ENCODE measurements around the gene KIAA0753.

KIAA0753 gene

GRCh38 chr17:6568184-6568758, 72.2 kb downstream of the KIAA0753 start:
- DNase-seq, result no peak

DNA sequence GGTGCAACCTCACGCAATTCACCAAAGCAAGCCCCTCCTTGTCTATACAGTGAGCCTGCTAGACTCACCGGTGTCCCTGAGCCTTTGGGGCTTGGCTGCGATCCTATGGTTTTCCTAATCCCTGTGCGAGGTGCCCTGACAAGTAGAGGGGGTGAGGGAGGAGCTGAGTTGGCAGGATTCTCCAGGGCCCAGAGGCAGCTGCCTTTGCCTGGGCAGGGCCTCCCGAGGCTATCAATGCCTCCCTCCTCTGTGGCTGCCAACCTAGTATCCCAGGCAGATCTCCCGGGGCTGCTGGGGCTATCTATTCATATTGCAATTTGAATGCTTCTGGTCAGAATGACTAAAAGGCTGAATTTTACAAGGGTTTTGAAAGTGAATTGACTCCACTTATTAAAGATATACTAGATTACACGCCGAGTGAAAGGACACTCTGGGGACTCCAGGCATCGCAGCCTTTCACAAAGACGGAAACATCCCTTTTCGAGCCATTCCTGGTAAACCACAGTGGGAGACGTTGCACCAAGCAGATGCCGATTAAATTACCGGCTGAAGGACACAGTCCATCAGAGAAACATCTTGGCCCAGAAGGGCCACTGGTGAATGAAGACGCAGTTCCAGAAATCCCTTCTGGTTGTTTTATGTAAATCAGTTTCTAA, 72.9 kb downstream of the KIAA0753 start:
- no peak for DNase-seq

GRCh38 chr17:6561446-6561845, 79.1 kb downstream of the KIAA0753 start:
- no peak for DNase-seq

DNA sequence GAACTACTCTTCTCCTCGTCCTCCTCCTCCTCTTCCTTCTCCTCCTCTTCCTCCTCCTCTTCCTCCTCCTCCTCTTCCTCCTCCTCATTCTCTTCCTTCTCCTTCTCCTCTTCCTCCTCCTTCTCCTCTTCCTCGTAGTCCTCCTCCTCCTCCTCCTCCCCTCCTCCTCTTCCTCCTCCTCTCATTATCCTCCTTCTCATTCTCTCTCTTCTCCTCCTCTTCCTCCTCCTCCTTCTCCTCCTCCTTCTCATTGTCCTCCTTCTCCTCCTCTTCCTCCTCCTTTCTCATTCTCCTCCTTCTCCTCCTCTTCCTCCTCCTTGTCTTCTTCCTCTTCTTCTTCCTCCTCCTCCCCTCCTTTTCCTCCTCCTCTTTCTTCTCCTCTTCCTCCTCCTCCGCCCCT, 80.0 kb downstream of the KIAA0753 start:
- DNase-seq, result no peak

DNA sequence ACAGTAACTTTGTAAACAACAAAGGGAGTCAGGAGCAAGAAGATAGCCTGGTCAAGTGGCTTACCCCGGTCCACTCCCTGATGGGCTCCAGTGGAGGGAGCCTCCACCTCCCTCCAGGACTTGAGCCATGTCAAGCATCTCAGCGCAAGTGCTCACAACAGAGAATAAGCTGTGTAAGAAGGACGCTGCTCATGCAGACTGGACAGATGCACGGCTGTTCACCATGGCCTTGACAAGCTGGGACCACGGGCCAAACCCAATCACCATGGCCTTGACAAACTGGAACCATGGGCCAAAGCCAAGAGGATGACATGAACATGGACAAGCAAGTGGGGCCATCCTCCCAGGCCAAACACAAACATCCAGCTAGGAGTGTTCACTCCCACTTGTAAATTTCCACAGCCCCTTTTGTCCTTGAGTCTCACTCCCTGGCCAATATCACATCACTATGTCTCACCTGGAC, 80.7 kb downstream of the KIAA0753 start:
- no peak for DNase-seq

- no peak for DNase-seq
Measured at GRCh38 chr17:6558932-6559752, 81.4 kb downstream of the KIAA0753 start.

- DNase-seq, result no peak
Measured at GRCh38 chr17:6558276-6558675, 82.2 kb downstream of the KIAA0753 start.

GRCh38 chr17:6557040-6557438, 83.5 kb downstream of the KIAA0753 start:
- DNase-seq, result no peak

DNA sequence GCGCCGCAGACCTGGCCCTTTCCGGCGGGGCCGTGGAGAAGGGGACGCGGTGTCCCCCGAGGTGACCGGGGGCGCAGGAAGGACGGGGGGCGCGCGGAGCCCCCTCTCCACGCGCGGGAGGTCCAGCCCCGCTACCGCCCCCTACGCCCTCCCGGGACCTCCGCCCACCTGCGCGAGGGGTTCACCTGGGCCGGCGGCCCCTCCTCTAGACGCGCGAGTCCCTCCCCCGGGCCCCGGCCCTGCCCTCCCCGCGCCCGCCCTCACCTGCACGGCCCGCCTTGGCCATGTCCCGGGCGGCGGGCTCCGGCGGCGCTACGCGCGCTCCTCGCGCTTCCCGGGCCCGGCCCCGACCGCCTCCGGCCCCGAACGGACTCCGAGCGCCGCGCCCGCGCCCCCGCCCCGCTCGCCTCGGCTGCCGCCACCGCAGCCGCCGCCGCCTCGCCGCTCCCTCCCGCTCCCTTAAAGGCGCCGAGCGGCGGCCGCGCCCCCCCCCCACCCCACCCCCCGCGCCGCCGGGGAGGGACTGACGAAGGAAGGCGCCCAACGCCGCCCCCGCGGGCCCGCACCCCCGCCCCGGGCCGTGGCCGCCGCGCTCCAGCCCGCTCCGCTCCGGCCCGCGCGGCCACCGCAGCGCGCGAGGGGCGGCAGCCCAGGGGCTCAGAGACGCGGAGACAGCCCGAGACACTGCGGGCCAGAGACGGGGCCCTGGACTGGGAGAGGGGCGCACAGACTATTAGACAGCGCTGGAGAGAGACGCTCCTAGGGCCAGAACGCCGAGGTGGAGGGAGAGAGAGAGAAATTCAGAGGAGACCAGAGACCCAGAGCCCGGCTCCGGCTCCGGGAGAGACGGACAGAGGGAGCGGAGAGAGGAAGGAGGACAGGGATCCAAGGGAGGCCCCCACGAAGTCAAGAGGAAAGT, 84.1 kb downstream of the KIAA0753 start, which contains the start of gene PITPNM3:
Gene PITPNM3 (minus strand): TSS at position 435 of the 919 bp plus-strand sequence. CDS start 149 bp downstream, at position 286.
- DNase-seq, result no peak

GRCh38 chr17:6555331-6556120, 85.0 kb downstream of the KIAA0753 start:
- no peak for DNase-seq

- no peak for DNase-seq
Measured at GRCh38 chr17:6554871-6555330, 85.6 kb downstream of the KIAA0753 start.

- DNase-seq, result no peak
Measured at GRCh38 chr17:6554342-6554741, 86.2 kb downstream of the KIAA0753 start.

- DNase-seq, result no peak
Measured at GRCh38 chr17:6551869-6552531, 88.5 kb downstream of the KIAA0753 start.

GRCh38 chr17:6551356-6551755, 89.2 kb downstream of the KIAA0753 start:
- no peak for DNase-seq

GRCh38 chr17:6549384-6550036, 91.0 kb downstream of the KIAA0753 start:
- DNase-seq, result no peak

DNA sequence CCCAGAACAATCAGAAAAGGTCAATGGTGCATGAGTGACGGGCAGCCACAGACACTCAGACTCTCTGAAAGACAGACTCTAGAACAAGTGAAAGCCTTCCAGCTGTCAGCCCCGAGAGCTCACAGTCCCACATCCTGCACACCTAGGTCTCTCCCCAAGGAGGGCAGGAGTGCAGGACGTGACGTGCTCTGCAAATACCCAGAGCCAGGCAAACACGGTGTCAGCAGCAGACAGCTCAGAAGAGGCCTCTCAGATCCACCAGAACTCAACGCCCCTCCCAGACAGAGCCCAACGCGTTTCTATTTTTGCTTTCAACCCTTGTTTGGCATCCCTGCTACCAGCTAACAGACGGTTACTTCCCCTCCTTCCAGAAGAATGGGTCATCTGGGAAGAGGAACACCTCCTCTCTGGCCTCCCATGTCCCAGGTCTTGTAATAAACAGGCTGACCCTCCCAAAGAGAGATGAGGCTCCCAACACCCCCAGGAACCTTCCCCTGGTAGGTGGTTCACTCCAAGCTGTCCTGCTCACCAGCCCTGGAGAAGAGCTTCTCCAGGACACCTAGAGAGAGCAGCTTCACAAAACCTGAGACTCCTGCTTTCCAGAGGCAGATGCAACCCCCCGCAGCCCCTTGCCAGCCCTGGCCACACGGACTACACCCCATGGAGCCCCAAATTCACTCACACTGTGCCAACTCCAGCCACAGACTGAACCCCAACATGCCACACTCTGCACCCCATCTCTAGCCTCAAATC, 91.8 kb downstream of the KIAA0753 start:
- no peak for DNase-seq

- DNase-seq, result no peak
Measured at GRCh38 chr17:6548034-6548433, 92.5 kb downstream of the KIAA0753 start.

DNA sequence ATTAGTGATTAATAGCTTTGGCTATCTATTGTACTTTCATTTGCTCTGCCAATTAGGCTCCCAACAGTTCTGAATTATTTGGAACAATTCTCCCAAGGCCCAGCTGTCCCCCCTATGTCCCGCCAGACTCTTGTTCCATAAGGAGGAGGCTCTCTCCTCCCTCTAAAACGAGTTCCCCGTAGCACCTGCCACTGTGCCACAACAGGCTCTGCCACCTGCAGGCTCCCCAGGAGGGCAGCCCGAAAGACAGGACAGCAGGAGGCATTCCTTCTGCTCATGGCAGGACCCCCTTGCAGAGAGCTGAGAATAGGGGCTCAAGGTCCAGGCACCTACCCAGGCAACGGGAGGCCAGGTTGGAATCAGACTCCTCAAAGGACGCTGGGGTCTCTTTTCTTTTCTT, 93.2 kb downstream of the KIAA0753 start:
- no peak for DNase-seq

DNA sequence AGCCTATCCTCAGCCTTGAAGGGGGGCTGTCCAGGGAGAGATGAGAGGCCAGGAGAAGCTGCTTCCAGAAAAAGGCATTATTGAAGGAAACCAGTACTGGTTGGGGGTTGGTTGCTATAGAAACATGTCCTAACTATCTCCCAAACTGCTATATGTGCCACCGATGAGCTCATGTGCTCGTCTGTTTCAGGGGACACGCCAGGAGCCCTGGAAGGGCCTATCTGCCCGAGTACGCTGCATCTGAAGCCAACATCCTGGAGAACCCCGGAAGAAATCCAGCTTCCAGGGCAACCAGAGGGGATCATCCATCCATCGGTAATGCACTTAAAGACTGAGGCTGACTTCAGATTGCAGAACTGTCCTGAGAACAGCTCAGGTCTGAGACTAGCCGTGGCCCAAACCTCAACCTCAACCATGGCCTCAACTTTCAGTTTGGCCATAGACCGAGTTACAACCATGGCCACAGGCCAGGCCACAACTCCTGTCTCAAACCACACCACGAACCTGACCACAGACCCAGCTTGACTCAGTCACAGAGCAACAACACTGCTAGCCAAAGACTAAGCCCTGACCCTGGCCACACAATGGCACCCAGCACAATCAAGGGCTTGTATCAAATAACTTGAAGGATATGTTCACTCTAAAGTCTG, 94.3 kb downstream of the KIAA0753 start:
- DNase-seq, result no peak
